Activated CD4-positive, alpha-beta T cell treated with anti-CD3 and anti-CD28 coated beads, Interleukin-2, amount 50 U/mL, for 24 hours (primary cell): ENCODE results near the gene TCP11.

Source experiments
- DNase-seq, 2 donors: peaks; one replicate each; pipeline ENCODE4 v3.0.0-alpha.2; 2020; ENCODE audit warnings: low read depth in 1 of 2, low spot score in 1 of 2

The TCP11 gene

DNA sequence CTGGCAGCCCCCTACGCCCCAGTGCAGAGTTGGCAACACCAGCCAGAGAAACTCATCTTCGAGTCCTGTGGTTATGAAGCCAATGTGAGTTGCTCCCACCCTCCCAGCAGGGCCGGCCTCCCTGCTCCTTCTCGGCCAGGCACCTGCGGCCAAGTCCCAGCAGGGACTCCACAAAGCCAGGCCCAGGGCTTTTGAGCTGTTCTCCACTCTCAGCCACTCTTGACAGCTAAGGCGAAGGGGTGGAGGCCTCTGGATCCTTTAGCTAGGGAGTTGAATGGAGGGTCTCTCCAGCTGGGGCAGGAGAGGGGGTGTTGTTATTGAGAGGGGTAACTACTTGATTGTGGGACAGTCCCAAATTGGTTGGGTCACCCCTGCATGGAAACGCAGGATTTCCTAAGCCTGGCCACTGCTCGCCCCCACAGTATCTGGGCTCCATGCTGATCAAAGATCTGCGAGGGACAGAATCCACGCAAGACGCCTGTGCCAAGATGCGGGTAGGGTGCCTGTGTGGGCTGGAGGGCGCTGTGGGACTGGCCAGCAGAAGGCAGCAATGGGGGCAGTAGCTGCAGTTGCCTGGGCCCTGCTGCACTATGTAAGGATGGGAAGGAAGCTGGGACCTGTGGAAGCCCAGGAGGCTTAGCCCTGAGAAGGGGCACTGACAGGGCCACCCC lies 58.3 kb downstream of the TCP11 start:
- DNase-seq: no peak

DNA sequence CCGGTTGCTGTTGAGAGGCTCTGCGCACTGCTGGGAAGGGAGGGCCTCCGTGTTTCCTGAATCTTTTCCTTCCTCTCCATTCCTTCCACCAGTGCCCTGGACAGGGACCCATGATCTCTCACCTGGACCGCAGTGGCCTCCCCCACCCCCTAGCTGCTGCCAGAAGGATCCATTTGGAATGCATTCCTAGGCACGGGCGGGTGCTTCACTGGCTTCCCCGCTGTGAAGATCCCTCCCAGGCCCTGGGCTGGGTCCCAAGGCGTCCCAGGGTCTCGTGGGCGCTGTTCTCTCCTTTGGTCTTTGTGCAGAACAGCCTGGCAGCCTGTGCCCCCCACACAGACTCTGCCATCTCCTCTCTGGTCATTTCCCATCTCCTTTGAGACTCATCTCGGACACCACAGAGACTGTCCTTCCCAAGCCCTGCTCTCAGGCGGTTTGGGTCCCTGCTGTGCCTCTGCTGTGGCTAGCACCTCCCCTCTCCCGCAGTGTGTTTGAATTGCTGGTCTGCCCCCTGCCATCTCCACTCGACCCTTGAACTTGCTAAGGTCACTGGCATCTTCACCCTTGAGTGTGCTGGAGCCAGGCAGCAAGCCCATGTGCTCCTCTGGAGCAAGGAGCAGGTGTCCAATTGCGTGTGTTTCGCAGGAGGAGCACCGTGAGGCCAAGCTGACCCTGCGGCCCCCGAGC lies 59.0 kb downstream of the TCP11 start:
- no peak for DNase-seq

DNA sequence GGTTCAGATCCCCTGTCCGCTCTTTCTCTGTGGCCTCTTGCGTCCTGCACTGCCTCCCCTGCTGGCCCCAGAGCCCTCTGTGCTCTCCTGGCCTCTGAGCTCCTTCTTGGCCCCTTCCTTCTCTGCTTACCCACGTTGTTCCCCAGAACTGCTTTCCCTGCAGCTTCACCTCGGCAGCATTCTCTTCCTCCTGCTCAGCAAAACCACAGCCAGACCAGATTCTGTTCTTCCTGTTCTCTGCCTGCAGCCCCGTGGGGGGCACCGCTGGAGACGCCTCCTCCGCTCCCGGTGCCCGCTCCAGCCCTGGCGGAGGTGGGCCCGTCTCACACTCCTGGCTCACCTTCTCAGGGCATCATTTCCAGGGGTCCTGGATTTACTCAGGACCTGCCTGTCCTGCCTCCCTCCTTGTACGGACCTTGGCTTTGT lies 59.7 kb downstream of the TCP11 start:
- no peak for DNase-seq

DNA sequence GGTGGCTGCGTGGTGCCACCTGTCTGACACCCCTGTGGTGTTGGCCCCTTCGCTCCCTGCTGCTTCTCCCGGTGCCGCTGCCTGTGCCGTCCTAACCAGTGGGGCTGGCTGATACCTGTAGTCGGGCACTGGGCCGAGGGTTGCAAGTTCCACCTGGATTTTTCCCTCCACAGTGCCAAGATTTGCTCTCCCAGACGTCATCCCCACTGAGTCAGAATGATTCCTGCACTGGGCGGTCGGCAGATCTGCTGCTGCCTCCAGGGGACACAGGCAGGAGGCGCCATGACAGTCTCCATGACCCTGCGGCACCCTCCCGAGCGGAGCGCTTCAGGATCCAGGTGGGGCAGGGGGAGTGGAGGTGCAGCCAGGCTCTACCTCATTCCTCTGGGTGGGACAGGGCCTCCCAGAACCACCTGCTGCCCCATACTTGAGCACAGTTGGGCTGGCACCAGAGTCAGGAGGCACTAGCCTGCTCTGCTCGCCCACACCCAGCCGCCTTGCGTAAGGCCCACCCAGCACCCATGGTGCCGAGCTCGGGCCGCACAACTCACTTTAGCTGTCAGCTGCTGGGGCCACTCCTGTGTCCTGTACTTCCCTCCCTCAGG lies 60.2 kb downstream of the TCP11 start:
- DNase-seq: no peak

DNA sequence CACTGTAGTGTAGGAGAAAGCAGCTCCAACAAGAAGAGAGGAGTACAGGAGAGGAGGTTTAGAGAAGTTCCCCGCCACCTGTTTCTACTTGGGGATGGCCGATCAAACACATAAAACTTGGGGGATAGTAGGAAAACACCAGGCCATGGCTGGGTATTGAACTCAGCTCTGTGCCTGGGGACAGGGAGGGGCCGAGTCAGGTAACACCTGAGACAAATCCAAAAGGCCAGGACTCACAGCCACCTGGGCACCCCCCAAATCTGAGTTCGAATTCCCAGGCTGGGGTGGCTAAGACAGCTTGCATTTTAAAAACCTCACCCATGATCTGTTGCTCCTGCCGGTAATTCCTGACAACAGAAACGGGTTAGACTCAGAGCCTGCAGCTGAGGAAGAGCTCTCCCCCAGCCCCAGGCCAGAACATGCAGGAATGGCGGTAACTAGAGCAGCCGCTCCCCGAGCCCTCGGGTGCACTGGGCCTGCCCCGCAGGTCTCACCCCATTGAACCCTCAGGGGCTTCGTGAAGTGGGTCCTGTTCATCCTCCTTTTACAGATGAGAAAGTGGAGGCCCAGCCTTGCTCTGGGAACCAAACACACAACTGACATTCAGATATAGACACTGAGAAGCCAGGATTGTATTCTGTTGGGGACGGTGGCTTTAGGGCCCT lies 61.0 kb downstream of the TCP11 start:
- DNase-seq: no peak

DNA sequence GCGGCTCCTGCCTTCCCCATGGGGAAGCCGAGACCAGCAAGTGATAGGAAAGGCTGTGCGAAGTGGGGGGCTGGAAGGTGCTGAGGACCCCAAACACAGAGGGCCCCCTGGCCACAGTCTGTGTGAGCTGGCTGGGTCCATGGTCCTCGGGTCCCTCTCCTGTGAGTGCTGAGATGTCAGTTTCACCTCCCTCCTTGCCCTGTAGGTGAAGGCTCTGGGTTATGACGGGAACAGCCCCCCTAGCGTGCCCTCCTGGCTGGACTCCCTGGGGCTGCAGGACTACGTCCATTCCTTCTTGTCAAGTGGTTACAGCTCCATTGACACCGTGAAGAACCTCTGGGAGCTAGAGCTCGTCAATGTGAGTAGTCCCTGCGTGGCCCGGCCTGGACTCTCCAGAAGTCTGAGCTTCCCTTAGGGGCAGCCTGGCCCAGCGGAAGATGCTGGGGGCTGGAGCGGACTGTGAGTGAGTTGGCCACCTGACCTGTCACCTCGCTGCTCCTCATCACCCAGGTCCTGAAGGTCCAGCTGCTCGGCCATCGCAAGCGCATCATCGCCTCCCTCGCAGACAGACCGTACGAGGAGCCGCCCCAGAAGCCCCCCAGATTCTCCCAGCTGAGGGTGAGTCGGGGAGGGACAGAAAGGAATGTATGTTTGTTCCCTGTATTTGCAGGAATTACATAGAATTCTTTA lies 61.7 kb downstream of the TCP11 start:
- no peak for DNase-seq

DNA sequence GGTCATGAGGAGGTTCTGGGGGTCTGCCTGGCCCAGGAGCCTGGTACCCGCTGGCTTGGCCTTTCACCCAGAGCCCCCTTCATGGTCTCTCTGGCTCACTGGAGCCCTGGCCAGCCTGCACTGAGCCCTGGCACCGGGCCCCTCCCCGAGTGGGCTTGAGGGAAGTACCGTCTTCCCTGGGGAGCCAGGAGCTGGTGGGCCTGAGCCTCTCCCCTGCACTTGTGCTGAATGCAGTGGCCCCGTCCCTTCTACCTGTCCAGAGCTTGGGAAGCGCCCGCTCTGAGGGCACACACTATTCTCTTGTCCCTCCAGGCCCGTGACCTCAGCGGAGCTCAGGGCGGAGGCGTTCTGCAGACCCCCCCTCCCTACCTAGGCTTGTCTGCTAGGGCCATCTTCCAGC lies 62.2 kb downstream of the TCP11 start:
- DNase-seq: no peak

DNA sequence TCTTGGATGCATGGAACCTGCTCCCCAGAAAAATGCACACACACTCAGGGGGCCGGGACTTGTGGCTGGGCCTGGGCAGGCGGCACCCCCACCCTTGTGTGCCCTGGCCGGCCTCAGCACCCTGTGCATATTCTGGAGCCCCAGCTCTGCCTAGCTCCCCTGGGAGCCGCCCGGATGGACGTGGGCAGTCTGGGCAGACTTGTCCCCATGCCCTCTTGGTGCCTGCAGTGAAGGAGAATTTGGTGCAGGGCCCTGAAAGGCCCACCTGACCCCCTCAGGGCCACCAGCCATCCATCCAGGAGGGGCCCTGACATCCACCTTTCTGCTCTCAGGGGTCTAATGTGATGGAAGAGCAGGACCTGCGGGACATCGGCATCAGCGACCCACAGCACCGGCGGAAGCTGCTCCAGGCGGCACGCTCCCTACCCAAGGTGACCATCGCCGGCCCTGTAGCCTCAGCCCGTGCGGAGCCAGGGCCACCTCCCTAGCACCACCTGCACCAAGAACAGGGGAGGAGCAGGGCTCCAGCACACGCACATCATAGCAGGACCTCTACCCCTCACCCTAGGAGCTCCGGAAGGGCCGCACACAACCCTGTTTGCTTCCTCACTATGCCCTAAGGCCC lies 62.8 kb downstream of the TCP11 start:
- DNase-seq: no peak

DNA sequence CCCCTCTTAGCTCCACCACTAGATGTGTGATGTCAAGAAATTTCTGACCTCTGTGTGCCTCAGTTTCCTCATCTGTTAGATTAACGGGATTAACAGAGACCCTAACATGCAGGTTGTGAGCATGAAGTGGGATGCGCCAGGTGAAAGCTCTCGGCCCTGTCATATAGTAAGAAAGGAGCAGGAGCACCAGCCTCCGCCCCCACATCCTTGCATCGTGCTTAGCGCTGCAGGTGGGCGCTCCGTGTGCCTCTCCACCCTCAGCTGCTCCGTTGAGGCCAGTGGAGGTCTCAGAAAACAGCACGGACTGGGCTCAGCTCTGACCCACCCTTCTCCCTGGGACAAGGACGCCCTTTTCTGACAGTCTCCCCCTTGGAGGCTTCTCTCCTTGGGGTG lies 63.4 kb downstream of the TCP11 start:
- no peak for DNase-seq

DNA sequence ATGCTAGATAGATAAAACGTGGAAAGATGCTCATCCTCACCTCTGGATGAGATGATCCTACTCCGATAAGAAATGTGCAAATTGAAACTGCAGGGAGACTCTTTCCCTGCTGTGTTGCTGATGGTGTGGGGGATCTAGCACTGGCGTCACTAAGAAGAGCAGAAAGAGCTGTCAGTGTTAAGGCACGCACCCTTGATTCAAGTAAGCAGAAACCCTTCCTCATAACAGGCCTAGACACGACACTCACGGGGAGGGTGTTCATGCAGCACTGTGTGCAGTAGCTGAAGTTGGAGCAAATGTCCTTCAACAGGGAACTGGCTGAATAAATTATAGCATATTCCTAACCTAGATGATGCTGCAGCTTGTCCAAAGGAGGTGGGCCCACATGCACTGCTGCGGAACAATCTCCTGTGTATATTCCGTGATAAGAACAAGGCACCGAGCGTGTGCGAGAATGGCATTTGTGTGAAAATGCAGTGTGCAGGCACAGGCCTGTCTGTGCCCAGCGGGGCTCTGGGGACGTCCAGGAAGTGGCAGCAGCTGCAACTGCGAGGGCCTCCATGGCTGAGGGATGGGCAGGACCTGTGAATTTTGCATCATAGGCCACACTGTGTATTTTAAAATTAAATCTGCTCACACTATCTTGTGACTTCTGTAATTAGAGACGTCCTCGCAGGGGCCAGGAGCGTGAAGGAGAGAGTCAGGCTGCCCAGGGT lies 64.0 kb downstream of the TCP11 start:
- DNase-seq: no peak

DNA sequence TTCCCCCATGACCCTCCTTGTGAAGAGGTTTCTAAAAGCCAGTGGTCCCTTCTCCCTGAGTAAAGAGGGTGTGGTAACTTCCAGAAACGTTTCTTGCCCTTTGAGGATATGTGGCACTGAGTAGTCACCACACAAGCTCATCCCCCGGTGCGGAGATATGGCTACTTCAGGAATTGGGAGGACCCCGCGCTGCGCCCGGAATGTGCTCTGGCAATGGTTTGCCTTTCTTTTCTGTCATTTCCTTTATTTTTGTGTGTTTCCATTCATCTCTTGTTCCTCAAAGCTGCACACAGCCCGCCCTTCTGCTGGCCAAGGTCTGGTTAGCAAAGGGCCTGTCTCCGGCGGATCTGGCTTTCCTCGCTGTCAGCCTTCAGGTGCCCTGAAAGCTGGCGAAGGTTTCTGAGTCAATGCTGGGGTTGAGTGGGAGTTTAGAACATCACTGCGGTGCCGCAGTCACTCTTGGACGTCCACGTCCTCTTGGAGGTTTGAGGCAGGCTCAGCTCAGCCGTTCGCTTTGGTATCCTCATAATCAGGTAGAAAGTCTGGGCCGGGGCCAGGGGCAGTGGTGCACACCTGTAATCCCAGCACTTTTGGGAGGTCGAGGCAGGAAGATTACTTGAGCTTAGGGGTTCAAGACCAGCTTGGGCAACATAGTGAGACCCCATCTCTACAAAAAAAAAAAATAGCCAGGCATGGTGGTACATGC lies 67.2 kb downstream of the TCP11 start:
- DNase-seq: no peak

DNA sequence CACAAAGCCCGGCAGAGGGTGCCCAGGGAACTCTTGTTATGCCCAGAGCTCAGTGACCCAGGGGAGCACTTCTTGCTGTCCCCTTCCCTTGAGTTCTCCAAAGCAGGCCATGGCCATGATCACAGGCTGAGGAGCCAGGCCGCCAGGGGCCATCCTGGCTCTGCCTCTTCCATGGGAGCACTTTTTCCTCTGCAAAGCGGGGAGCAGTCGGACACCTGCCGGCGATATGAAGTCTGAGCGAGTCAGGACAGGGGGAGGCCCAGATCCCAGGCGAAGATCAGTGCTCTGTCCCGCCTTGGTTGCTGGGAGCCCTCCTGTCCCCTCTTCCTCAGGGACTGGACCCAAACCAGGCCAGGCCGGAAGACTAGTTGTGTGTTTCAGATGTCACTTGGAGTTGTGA lies 67.9 kb downstream of the TCP11 start:
- no peak for DNase-seq

DNA sequence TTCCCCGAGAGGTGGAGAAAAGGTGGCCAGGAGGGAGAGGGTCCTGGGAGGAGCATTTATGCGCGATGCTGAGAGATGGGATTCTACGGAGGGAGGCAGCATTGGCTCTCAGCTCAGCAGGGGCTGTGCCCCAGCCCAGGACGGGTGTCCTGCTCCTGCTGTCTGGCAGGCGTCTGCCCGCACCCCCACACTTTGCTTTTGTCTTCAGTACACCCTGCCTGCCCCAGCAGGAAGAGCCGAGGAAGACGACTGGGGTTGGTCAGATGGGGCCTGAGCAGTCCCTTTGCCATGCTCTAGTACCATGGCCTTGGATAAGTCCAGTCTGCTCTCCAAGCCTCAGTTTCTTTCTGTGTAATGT lies 68.5 kb downstream of the TCP11 start:
- DNase-seq: no peak

DNA sequence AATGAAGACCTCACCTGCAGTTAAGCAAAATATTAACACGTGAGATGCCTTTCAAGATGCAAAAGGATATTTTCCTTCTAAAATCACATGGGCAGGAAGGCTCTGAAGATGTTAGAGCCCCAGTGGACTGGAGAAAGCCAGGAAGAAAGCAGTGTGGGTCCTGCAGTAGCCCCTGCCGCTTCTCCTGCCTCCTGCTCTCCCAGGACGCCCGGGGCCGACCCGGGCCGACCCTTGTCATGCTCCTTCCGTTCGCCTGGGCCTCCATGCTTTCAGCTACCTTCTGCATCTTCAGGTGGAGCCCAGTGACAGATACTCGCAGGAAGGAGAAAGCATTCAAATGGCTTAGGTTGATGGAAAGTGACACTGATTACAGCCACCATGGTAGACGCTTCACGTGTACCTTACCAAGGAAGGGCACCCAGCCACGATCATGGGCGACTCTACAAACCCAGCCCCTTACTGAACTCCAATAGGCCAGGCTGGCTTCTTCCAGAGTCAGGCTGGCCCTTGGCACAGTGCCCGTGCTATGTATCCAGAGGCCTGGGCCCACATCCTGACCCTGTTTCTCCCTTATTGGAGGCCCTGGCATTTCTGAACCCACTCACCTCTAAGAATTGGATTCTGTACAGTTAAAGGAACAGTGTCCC lies 69.0 kb downstream of the TCP11 start:
- DNase-seq: no peak

DNA sequence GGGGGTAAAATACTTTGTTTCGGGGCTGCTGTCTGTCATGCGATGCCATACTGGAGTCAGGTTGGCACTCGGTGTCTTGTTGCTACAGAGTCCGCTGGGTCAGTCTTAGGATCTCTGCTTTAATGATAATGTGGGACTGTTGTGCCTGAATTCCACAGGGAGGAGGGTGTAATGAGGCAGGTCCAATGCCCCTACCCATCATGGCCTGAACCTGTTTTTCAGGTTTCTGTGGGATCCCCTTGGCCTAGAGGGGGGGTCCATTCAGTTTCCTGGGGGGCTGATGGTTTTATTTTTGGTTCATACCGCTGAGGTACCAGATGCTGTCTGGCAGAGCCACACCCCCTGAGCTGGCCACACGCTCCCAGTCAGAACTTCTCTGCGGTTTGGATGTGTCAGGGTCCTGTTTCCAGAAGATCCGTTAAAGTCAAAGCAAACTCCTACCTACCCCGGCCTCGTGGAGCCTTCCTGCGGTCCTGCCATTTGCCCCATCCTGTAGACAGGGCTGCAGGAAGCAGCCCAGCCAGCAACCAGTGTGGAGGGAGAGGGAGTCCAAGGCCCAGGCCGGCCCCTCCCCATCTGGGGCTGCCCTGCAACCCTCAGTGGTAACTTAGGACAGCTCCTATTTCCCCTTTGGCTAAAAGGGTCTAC lies 69.7 kb downstream of the TCP11 start:
- no peak for DNase-seq

DNA sequence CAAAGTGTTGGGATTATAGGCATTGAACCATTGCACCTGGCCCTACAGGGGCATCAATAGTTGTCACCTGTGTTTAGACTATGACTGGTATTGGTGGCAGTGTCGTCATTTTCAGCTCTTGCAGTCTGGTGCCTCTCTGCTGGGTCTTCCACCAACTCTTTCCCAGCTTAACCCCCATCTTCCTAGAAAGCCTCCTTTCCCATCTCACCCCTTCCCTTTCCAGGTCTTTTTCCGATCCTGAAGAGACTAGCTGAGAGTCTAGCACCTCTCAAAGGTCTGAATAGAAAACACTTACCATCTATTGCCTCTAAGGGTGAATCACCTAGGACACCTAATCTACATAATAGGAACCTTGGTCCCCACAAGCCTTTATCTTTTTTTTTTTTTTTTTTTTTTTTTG lies 71.0 kb downstream of the TCP11 start:
- DNase-seq: no peak

DNA sequence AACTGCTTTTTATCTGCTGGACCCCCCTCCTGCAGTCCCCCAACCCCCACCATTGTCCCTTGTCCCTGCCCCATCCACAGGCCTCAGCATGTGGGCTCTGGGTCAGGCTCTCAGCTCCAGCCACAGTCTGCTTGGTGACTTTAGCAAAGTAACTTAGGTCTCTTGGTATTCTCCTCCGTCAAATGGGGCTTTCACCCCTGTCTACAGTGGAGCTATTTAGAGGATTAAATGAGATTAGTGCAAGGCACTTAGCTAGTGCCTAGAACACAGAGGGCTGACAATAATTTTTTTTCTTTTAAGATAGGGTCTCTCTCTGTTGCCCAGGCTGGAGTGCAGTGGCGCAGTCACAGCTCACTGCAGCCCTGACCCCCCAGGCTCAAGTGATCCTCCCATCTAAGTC lies 71.9 kb downstream of the TCP11 start:
- DNase-seq: no peak

DNA sequence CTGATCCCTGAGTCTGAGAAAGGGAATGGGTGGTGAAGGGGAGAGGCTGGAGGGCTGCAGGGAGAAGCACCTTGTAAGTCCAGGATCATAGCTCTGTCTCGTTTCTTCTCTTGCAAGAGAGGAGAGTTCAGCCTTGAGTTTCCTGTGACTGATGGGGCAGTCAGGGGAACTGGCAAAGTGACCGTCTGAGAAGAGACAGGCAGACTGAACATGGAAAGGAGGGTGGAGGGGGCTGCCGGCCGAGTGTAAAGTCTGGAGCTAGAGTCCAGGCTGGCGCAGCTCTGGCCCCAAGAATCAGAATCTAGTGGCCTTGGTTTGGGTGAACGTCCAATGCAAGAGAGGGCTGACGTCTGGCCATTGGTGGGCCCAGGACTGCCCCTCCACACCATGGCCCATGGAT lies 72.5 kb downstream of the TCP11 start:
- DNase-seq: no peak

DNA sequence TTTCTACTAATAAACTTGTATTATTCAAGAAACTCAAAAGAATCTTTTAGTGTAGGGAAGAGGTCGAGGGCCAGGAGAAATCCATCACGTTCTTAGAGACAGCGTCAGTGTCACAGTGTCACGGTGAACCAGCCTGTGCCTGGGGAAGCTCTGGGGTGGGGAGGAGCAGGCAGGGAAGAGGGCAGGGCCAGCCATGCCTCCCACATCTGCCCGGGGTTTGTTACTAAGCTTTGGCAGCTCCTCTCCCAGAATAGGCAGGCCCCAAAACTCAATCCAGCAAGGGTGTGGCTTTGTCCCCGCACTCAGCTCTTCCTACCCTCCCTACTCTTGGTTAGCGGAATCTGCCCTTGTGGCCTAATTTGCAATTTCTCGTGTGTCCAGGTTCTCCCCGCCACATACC lies 72.9 kb downstream of the TCP11 start:
- DNase-seq: no peak
